Pons (tissue), 1 donor: ENCODE results near the gene GATD1.

Experiments used
- DNase-seq: peaks from one replicate; pipeline ENCODE4 v3.0.0-alpha.2; 2016; ENCODE audit warnings: low spot score

The GATD1 gene

DNA sequence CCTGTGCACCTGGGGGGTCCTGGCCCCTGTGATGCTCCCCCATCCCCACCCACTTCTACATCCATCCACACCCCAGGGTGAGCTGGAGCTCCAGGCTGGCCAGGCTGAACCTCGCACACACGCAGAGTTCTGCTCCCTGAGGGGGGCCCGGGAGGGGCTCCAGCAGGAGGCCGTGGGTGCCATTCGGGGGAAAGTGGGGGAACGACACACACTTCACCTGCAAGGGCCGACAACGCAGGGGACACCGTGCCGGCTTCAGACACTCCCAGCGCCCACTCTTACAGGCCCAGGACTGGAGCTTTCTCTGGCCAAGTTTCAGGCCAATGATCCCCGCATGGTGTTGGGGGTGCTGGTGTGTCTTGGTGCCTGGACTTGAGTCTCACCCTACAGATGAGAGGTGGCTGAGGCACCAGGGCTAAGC, 50.0 kb downstream of the GATD1 start:
- DNase-seq: no peak

DNA sequence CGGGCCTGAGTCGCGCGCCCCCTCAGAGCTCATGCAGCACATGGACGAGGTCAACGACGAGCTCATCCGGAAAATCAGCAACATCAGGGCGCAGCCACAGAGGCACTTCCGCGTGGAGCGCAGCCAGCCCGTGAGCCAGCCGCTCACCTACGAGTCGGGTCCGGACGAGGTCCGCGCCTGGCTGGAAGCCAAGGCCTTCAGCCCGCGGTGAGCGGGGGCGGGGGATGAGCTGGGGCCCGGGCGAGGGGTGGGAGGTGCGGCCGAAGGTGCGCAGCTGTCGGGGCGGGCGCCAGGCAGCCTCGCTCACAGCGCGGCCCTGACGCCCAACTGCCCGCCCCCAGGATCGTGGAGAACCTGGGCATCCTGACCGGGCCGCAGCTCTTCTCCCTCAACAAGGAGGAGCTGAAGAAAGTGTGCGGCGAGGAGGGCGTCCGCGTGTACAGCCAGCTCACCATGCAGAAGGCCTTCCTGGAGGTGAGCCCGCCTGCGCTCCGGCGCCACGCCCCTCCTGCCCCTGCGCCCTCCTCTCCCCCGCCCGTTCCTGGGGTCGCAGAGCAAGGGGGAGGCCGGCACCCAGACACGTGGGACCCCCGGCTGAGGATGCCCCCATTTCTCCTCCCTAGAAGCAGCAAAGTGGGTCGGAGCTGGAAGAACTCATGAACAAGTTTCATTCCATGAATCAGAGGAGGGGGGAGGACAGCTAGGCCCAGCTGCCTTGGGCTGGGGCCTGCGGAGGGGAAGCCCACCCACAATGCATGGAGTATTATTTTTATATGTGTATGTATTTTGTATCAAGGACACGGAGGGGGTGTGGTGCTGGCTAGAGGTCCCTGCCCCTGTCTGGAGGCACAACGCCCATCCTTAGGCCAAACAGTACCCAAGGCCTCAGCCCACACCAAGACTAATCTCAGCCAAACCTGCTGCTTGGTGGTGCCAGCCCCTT, 50.7 kb downstream of the GATD1 start:
- no peak for DNase-seq

DNA sequence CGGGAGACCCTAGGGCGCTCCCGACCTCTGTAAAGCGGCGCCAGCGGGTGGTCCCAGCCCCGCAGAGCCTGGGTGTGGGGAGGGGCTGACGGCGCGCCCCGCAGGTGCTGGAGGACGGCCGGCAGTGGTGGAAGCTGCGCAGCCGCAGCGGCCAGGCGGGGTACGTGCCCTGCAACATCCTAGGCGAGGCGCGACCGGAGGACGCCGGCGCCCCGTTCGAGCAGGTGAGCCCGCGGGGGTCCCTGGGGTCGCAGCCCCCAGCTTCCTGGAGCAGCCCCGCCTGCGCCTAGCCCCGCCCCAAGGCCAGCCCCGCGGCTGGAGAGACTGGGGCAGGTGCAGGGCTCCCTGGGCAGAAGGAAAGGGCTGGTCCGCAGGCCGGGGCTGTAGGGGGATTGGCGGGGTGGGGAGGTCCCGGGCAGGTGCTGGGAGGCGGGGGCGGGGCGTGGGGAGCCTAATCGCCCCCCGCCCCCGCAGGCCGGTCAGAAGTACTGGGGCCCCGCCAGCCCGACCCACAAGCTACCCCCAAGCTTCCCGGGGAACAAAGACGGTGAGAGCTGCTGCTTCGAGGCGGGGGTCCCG, 51.6 kb downstream of the GATD1 start:
- no peak for DNase-seq

DNA sequence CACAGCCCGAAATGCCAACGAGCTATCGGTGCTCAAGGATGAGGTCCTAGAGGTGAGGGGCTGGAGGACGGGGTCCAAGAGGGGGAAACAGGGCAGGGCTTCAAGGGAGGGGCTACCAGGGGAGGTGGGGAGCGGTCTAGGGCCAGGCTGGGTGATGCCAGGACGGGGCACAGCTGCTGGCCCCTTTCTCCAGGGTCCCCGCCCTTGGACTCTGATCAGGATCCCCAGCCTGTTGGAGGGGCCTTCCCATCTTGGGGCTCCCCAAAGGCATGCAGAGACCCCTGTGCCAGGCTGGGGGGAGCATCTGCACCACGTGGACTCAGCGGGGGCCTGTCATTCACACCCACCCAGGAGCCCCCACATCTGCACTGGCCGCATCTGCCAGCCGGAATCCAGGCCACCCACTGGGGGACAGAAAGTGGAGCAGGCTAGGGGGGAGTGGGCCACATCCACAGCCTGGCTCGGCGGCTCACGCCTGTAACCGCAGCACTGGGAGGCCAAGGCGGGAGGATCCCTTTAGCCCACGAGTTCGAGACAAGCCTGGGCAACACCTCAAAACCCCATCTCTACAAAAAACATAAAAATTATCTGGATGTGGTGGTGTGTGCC, 52.4 kb downstream of the GATD1 start:
- DNase-seq: no peak

DNA sequence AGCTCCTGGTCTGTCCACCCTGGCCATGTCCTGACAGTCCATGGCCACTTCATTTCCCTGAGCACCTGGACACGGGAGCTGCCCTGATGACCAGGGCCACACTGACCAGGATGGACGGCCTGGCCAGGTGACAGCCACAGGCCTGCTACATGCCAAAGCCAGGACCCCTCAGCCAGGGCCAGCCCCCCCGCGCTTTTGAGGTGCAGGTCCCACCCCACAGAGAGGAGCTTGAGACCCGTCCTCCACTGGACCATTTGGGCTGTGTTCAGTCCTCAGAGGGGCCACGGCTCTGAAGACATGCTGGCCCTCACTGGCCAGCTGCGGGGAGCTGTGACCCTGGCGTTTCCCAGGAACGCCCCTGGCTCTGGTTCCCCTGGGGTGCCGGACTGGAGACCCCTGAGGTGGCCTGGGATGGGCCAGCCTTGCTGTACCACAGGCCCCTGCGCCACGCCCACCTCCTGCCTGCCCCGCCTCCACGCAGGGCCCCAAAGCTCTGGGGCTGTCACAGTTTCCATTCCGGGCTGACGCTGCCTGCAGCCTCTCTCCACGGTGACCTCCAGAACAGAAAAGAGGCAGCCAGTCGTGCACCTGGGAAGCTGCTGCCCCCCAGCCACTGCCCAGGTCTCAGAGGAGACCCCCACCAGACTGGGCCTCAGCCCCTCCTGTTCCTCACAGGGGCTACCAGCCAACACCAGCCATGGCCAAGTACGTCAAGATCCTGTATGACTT, 53.1 kb downstream of the GATD1 start:
- DNase-seq: no peak

DNA sequence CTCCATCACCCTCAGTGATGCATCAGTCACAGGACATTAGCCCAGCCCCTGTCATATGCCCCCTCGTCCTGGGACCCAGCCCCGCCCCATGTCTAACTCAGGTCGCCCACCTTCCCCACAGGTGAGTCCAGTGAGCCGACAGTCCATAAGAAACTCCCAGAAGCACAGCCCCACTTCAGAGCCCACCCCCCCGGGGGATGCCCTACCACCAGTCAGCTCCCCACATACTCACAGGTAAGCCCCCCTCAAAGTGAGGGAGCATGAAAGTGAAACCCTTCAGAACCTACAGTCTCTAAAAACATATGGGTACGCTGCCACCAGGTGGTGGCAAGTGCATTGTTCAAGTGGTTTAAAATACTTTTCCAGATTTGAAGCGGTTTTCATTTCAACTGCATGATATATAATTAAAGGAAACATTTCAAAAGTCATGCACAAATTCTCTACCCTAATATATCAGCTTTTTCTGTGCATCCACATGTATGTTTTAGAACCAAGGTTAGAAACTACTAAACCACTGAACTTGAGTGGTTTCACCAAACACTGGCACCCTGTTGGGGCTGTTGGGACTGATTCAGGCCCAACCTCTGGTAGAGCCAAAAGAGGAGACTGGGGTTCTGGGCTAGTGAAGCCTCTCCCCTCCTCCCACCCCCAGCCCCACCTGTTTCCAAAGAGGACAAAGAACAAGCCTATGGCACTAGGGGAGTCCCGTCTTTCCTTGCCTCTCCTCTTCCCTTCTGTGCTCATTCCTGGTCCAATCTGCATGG, 54.0 kb downstream of the GATD1 start:
- DNase-seq: peak; percentile 62

DNA sequence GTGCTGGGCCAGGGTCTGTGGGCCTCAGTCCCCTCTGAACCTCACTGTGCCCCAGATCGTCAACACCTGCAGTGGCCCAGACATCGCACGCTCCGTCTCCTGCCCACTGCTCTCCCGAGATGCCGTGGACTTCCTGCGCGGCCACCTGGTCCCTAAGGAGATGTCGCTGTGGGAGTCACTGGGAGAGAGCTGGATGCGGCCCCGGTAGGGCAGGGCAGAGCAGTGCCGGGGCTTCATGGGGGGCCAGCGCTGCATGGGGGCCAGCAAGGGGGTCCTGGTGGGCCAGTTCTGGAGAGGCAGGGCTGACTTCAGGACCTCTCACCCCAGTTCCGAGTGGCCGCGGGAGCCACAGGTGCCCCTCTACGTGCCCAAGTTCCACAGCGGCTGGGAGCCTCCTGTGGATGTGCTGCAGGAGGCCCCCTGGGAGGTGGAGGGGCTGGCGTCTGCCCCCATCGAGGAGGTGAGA, 54.9 kb downstream of the GATD1 start:
- DNase-seq: no peak

DNA sequence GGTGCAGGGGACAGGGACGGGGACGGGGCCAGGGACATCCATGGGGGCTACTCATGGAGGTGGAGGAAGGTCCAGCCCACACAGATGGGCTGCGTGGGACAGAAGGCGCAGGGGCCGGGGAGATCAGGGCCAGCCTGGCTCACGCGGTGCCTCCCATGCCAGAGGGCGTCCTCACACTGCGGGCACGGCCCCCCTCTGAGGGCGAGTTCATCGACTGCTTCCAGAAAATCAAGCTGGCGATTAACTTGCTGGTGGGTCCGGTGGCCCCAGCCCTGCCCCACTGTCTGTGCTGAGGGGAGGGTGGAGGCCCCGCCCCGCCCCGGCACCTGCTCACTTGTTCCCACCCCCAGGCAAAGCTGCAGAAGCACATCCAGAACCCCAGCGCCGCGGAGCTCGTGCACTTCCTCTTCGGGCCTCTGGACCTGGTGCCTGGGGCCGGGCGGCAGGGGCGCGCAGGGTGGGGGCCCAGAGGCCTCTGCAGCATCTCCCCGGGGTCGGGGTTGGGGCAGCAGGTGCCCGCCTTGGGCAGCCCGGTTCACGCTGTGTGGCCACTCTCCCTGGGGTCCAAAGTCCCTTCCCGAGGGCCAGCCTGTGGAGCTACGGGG, 55.4 kb downstream of the GATD1 start:
- DNase-seq: no peak

DNA sequence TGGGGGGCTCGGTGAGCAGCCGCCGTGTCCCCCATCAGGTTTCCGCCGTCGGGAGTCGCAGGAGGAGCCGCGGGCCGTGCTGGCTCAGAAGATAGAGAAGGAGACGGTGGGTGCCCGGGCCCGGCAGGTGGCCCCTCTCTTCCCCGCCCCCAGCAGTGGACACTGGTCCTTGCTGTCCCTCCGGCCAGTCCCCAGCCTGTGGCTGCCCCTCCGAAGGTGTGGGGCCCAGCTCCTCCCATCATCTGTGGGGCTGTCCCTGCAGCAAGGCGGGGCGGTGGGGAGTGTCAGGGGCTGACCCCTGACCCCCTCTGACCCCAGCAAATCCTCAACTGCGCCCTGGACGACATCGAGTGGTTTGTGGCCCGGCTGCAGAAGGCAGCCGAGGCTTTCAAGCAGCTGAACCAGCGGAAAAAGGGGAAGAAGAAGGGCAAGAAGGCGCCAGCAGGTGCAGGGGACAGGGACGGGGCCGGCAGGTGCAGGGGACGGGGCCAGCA, 56.0 kb downstream of the GATD1 start:
- no peak for DNase-seq

DNA sequence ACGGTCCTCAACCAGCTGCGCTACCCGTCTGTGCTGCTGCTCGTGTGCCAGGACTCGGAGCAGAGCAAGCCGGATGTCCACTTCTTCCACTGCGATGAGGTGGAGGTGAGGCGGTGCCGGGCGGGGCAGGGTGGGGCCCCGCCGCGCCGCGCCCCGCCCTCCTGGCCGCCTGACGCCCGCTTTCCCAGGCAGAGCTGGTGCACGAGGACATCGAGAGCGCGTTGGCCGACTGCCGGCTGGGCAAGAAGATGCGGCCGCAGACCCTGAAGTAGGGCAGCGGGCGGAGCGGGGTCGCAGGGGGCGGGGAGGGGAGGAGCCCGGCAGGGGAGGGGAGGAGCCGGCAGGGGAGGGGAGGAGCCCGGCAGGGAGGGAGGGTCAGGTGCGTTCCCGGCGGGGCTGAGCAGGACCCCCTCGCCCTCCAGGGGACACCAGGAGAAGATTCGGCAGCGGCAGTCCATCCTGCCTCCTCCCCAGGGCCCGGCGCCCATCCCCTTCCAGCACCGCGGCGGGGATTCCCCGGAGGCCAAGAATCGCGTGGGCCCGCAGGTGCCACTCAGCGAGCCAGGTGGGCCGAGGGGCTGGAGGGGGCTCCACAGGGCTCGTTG, 56.5 kb downstream of the GATD1 start:
- no peak for DNase-seq

DNA sequence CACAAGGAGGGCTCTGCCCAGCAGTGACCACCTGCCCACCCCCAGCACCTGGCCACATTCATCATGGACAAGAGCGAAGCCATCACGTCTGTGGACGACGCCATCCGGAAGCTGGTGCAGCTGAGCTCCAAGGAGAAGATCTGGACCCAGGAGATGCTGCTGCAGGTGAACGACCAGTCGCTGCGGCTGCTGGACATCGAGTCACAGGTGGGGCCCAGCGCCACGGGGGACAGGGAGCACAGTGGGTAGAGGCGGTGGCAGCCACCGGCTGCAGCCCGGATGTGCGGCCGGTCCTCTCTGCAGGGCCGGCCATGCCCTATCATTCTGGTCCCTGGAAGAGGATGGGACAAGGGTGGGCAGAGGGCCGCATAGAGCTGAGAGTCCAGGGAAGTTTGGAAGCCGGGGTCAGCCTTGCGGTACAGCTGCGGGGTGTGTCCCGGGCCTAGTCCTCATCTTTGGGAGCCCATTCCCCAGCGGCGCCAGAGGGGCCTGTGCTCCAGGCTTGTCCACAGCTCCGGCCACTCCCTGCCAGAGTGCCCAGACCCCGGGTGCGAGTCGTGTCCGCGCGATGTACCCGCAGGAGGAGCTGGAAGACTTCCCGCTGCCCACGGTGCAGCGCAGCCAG, 57.2 kb downstream of the GATD1 start:
- no peak for DNase-seq

DNA sequence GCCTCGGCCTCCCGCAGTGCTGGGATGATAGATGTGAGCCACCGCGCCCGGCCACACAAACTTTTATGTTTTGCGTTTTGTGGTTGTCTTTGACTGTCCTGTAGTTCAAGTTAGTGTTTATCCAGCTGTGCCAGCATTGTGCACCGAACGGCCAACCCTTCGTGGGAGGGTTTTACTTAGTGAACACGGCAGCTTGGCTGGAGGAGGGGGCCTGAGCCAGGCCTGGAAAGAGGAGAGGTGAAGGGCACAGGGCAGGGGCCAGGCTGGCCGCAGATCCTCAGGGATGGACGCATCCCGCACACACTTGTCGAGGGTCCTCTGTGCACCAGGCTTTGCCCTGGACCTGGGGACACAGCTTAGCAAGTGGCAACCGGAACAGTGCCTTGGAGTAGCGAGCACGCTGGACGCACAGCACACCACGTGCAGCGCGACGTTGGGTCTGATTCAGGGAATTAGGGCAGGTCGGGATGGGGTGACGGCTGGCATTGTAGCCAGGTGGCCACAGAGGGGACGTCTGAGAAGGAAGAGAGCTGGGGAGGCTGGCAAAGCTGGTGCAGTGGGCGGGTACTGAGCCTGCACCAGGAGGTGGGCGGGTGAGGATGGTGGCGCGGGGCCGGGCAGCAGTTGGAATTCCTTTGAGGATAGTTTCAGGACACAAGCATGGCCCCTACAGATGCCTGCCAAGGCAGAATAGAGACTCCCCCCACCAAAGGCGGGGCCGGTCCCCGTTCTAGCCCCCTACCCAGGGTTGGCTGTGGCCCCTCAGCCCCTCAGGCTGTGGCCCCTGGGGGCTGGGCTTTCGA, 57.9 kb downstream of the GATD1 start:
- DNase-seq: no peak
